GM12872 (cell line): ENCODE measurements around the gene PMEPA1.

Experiments used
- CTCF ChIP-seq: IDR thresholded peaks from 3 replicates; pipeline ENCODE4 v1.5.1; 2011; ENCODE audit warnings: low read depth, mild to moderate bottlenecking, low read length, moderate library complexity; ENCODE audit not compliant: insufficient read depth

PMEPA1 gene

GRCh38 chr20:57703013-57703412 is 6.8 kb downstream of the PMEPA1 start:
- no peak for TF ChIP-seq CTCF

- TF ChIP-seq CTCF = no peak
Measured at GRCh38 chr20:57702521-57702920, 7.3 kb downstream of the PMEPA1 start.

- TF ChIP-seq CTCF = no peak
Measured at GRCh38 chr20:57702091-57702490, 7.7 kb downstream of the PMEPA1 start.

GRCh38 chr20:57701651-57702050 is 8.2 kb downstream of the PMEPA1 start:
- no peak for TF ChIP-seq CTCF

GRCh38 chr20:57701090-57701489 is 8.7 kb downstream of the PMEPA1 start:
- TF ChIP-seq CTCF = no peak

GRCh38 chr20:57699395-57699794 is 10.4 kb downstream of the PMEPA1 start:
- TF ChIP-seq CTCF = no peak

GRCh38 chr20:57698867-57699275 is 10.9 kb downstream of the PMEPA1 start:
- no peak for TF ChIP-seq CTCF
